SH-SY5Y (cell line): ENCODE measurements around the gene GNLY.

Experiments
- GATA2 ChIP-seq: IDR thresholded peaks from 2 replicates; pipeline ENCODE4 v1.6.1; 2011; ENCODE audit warnings: mild to moderate bottlenecking, low read depth, low read length
- GATA3 ChIP-seq: IDR thresholded peaks from 2 replicates; pipeline ENCODE4 v1.6.1; 2011; ENCODE audit warnings: low read depth, mild to moderate bottlenecking, low read length, moderate library complexity

DNA sequence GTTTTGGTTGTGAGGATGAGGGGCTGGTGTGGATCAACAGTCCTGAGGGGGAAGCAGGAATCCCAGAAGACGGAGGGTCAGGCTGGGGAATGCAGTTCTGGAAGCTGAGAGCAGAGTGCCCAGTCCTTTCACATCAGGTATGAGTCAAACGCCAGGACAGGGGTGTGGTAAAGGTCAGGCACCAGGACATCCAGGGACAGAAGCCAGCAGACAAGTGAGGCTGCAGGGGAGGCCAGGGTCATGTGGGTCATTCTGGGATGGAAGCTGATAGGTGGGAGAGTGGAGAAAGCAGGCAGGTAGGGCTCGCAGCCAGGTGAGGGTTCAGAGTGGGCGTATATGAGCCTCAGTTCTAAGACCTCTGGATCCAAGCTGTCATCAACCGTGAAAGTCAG lies 12.8 kb upstream of the GNLY start:
- no peak for TF ChIP-seq GATA2
- no peak for TF ChIP-seq GATA3
